GM12872 (cell line): ENCODE data around the gene TCN2.
A peak's percentile ranks its signal among the peaks of the same experiment; 100 is the strongest.

Source experiments
- TF ChIP-seq, protein P1 (sequence below): IDR thresholded peaks from 3 replicates; pipeline ENCODE4 v1.5.1; 2011; ENCODE audit warnings: low read depth, mild to moderate bottlenecking, low read length, moderate library complexity; ENCODE audit not compliant: insufficient read depth

TCN2 gene

GRCh38 chr22:30606455-30607299, at the start of gene TCN2:
Gene TCN2, plus strand, starts transcription at chr22:30607174. Its CDS starts 158 bp downstream, at chr22:30607332.
- TF ChIP-seq, protein P1, sequence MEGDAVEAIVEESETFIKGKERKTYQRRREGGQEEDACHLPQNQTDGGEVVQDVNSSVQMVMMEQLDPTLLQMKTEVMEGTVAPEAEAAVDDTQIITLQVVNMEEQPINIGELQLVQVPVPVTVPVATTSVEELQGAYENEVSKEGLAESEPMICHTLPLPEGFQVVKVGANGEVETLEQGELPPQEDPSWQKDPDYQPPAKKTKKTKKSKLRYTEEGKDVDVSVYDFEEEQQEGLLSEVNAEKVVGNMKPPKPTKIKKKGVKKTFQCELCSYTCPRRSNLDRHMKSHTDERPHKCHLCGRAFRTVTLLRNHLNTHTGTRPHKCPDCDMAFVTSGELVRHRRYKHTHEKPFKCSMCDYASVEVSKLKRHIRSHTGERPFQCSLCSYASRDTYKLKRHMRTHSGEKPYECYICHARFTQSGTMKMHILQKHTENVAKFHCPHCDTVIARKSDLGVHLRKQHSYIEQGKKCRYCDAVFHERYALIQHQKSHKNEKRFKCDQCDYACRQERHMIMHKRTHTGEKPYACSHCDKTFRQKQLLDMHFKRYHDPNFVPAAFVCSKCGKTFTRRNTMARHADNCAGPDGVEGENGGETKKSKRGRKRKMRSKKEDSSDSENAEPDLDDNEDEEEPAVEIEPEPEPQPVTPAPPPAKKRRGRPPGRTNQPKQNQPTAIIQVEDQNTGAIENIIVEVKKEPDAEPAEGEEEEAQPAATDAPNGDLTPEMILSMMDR = no peak

- TF ChIP-seq, protein P1 = no peak
Measured at GRCh38 chr22:30557243-30557642, 49.7 kb upstream of the TCN2 start.

- TF ChIP-seq, protein P1 = no peak
Measured at GRCh38 chr22:30559889-30560288, 47.1 kb upstream of the TCN2 start.

DNA sequence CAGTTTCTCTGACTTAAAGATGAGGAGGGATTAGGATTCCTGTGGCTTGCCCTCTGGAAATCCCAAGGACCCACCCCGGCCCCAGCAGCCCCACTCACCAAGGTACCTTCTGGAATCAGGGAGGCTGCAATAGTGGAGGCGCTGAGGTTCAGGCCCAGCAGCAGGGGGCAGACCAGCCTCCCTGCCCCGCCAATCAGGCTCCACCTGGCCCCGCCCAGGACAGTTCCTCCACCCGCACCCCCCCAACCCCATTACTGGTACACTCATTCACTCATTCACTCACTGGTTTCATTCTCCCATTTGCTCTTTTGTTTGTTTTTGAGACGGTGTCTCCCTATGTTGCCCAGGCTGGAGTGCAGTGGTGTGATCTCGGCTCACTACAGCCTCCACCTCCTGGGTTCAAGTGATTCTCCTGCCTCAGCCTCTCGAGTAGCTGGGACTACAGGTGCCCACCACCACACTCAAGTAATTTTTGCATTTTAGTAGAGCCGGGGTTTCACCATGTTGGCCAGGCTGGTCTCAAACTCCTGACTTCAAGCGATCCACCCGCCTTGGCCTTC, 46.3 kb upstream of the TCN2 start:
- TF ChIP-seq, protein P1 = 0 out of 3 replicates have a peak, but pooled peaks have one; percentile 39

DNA sequence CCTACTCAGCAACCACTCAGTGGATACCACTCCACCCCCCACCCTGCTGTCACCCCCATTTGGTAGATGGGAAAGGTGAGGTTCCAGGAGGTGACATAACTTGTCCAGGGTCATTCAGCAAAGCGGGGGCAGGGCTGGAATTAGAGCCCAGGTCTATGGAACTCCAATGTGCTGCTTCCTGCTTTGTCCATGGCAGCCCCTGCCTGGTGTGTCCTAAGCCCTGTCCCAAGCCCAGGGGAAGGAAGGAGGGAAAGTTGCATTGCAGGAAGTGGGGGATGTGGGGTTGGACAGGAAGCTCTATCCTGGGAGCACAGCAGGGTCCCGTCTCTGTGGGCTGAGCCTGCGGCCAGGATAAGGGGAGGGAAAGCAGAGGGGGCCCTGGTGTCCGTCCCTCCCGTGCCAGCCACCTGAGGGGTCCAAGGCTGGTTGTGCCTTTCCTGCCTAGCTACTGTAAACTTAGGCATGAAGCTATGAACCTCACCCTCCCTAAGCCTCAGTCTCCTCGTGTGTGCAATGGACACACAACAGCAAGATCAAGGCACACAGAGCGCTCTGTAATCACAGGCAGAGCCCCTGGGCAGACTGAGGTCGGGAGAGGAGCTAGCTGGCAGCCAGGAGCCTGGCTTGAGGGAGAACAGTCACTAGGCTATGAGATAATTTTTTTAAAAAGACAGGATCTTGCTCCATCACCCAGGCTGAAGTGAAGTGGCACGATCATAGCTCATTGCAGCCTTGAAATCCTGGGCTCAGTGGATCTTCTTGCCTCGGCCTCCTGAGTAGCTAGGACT, 45.4 kb upstream of the TCN2 start:
- TF ChIP-seq, protein P1 = no peak

GRCh38 chr22:30562366-30562765, 44.6 kb upstream of the TCN2 start:
- TF ChIP-seq, protein P1 = no peak
